DOHH2 (cell line): Measurements from ENCODE around the gene EMB.
"Not testable (repeated sequence)": the region's sequence is repeated elsewhere in the genome, so short reads cannot be mapped to it uniquely, and the experiment has no call there.

Source experiments
- H3F3A ChIP-seq: fragments of 200-600 bp; sonication (generic), shearing (Covaris generic); 2 replicates; pipeline ENCODE4 v1.6.0; 2016; ENCODE audit warnings: antibody characterized with exemption, mild to moderate bottlenecking; ENCODE audit not compliant: control insufficient read depth, insufficient read depth
- H3K27ac ChIP-seq: fragments of 200-600 bp; sonication (generic); 2 replicates; pipeline ENCODE4 v1.5.1; 2014; ENCODE audit warnings: low read depth, mild to moderate bottlenecking, low read length, moderate library complexity
- H3K27me3 ChIP-seq: fragments of 200-600 bp; sonication (generic); 2 replicates; pipeline ENCODE4 v1.6.1; 2014; ENCODE audit warnings: mild to moderate bottlenecking, low read length, mixed read lengths; ENCODE audit not compliant: control insufficient read depth
- H3K36me3 ChIP-seq: fragments of 200-600 bp; sonication (generic); 2 replicates; pipeline ENCODE4 v1.6.1; 2014; ENCODE audit warnings: mild to moderate bottlenecking, low read length, moderate library complexity, mixed read lengths; ENCODE audit not compliant: control insufficient read depth
- H3K4me1 ChIP-seq: fragments of 200-600 bp; sonication (generic); 2 replicates; pipeline ENCODE4 v1.6.1; 2014; ENCODE audit warnings: mild to moderate bottlenecking, low read length, mixed read lengths; ENCODE audit not compliant: control insufficient read depth
- H3K4me2 ChIP-seq: fragments of 200-600 bp; sonication (generic); 2 replicates; pipeline ENCODE4 v1.6.0; 2014; ENCODE audit warnings: mild to moderate bottlenecking, low read length, moderate library complexity
- H3K4me3 ChIP-seq: fragments of 200-600 bp; sonication (generic); 2 replicates; pipeline ENCODE4 v1.5.1; 2014; ENCODE audit warnings: mild to moderate bottlenecking, low read length, mixed read lengths
- H3K79me2 ChIP-seq: fragments of 200-600 bp; sonication (generic); 2 replicates; pipeline ENCODE4 v1.6.1; 2014; ENCODE audit warnings: mild to moderate bottlenecking, low read length, mixed read lengths; ENCODE audit not compliant: control insufficient read depth
- H3K9me2 ChIP-seq: fragments of 200-600 bp; sonication (generic); replicated peaks from 2 replicates; pipeline ENCODE4 v1.6.1; 2014; ENCODE audit warnings: mild to moderate bottlenecking, low read length, mixed read lengths; ENCODE audit not compliant: control insufficient read depth
- H3K9me3 ChIP-seq: fragments of 200-600 bp; sonication (generic); 2 replicates; pipeline ENCODE4 v1.6.1; 2014; ENCODE audit warnings: antibody characterized with exemption, low read length, mixed read lengths; ENCODE audit not compliant: control insufficient read depth, insufficient read depth
- H4K20me1 ChIP-seq: fragments of 200-600 bp; sonication (generic); 2 replicates; pipeline ENCODE4 v1.6.0; 2014; ENCODE audit warnings: low read depth, mild to moderate bottlenecking, antibody characterized with exemption, low read length, moderate library complexity; ENCODE audit not compliant: control insufficient read depth, insufficient read depth
- EZH2phosphoT487 ChIP-seq: fragments of 200-600 bp; sonication (generic); IDR thresholded peaks from 2 replicates; pipeline ENCODE4 v1.6.1; 2017; ENCODE audit warnings: borderline replicate concordance, mild to moderate bottlenecking, antibody characterized with exemption, low read length, moderate library complexity, mixed read lengths
- TF ChIP-seq, protein P1 (sequence below): fragments of 200-600 bp; sonication (generic); IDR thresholded peaks from one replicate; pipeline ENCODE4 v1.5.1; 2014; ENCODE audit warnings: antibody characterized with exemption, mild to moderate bottlenecking, low read depth, low read length; ENCODE audit not compliant: poor library complexity, severe bottlenecking

The EMB gene

DNA sequence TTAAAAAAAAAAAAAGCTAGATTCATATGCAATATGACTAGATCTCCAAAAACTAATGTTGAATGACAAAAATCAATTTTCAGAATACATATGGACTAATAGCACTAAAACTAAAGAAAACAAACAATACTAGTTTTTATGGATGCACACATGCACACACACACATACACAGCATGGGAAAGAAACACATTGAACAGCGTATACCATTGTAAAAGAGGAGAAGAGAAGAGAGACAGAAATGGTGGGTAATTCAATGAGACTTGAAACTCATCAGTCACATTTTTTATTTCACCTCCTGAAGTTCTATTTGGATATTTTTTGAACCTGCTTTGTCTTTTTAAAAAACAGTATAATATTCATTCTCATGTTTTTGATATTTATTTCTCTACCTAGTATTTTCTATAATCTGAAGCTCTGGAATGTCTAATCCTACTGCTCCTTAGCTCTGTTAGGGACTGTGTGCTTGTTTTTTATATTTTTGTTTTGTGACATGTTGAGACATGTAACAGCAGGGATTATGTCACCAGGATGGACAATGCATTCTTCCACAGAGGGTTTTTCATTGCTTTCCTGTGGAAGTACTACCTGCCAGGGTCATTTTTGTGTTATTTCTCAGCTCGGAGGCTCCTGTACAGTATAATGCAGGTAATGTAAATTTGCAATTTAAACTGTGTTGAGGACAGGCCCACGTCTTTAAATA lies 17.8 kb downstream of the EMB start:
- peaks cover 18% of the 10 kb centered on the region for H3F3A ChIP-seq
- H4K20me1 ChIP-seq, result not testable (repeated sequence)
- peaks cover 99% of the 10 kb centered on the region for H3K79me2 ChIP-seq

DNA sequence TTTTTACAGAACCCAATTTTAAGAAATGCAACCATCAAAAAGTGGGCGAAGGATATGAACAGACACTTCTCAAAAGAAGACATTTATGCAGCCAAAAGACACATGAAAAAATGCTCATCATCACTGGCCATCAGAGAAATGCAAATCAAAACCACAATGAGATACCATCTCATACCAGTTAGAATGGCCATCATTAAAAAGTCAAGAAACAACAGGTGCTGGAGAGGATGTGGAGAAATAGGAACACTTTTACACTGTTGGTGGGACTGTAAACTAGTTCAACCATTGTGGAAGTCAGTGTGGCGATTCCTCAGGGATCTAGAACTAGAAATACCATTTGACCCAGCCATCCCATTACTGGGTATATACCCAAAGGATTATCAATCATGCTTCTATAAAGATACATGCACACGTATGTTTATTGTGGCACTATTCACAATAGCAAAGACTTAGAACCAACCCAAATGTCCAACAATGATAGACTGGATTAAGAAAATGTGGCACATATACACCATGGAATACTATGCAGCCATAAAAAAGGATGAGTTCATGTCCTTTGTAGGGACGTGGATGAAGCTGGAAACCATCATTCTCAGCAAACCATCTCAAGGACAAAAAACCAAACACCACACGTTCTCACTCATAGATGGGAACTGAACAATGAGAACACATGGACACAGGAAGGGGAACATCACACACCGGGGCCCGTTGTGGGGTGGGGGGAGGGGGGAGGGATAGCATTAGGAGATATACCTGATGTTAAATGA lies 19.7 kb downstream of the EMB start:
- H4K20me1 ChIP-seq, H3K9me3 ChIP-seq, H3K9me2 ChIP-seq, H3K4me2 ChIP-seq, H3K27me3 ChIP-seq, H3K4me3 ChIP-seq: not testable (repeated sequence)
- Histone ChIP-seq H3K27ac (peak overlapping the region; percentile 24), H3K79me2 (peaks cover 96% of the 10 kb centered on the region), H3K36me3 (peaks cover 86% of the 10 kb centered on the region), H3F3A (peaks cover 36% of the 10 kb centered on the region), H3K4me1 (peaks cover 68% of the 10 kb centered on the region)

More for the DNA sequence above, 17.8 kb downstream of the EMB start:
- H3K9me3 ChIP-seq, H3K9me2 ChIP-seq, H3K4me3 ChIP-seq, H3K27ac ChIP-seq, H3K4me2 ChIP-seq, H3K27me3 ChIP-seq: not testable (repeated sequence)
- Histone ChIP-seq H3K36me3 (peaks cover 94% of the 10 kb centered on the region), H3K4me1 (peaks cover 56% of the 10 kb centered on the region)

DNA sequence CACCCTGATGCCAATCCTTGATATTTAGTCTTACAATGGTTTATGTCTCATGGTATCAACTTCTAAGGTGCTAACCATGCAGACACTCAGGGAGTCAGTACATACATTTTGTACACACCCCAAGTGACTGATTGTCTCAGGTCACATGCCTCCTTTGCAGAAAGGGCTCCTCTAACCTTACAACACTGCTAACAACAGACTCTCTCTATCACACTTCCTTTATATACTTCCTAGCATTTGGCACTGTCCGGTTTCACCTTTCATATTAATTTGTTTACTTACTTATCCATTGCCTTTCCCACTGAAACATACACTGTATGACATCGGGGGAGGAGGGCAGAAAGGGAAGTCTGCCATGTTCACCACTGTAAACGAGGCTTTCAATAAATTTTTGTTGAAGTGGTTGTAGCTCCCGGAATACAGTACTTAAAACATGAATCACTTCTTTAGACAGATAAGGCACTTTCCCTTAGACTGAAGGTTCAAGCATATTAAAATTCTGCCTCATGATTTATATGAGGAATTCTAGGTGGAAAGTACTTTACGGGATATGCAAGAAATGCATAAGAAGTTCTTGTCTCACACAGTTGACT lies 20.6 kb downstream of the EMB start:
- Histone ChIP-seq H4K20me1 (no peaks in the 10 kb centered on the region), H3K4me1 (peaks cover 75% of the 10 kb centered on the region), H3K36me3 (peaks cover 78% of the 10 kb centered on the region)

DNA sequence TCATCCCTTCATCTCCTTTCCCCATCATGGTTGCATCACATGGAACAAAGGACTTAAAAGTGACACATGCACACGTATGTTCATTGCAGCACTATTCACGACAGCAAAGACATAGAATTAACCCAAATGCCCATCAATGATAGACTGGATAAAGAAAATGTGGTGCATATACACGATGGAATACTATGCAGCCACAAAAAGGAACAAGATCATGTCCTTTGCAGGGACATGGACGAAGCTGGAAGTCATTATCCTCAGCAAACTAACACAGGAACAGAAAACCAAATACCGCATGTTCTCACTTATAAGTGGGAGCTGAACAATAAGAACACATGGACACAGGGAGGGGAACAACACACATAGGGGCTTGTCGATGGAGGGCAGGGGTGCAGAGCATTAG lies 21.4 kb downstream of the EMB start:
- Histone ChIP-seq H3K4me2 (peak overlapping the region; percentile 78), H3K27ac (peak overlapping the region; percentile 99), H3K36me3 (peaks cover 78% of the 10 kb centered on the region), H3K79me2 (peaks cover 88% of the 10 kb centered on the region), H3F3A (peaks cover 40% of the 10 kb centered on the region), H3K4me3 (peak overlapping the region; percentile 74), H3K4me1 (peaks cover 78% of the 10 kb centered on the region)
- H4K20me1 ChIP-seq, H3K27me3 ChIP-seq, H3K9me2 ChIP-seq, H3K9me3 ChIP-seq: not testable (repeated sequence)

More for the DNA sequence above, 20.6 kb downstream of the EMB start:
- Histone ChIP-seq H3K4me3 (no peak overlapping the region), H3F3A (peaks cover 40% of the 10 kb centered on the region), H3K27me3 (no peaks in the 10 kb centered on the region), H3K9me2 (no peaks in the 10 kb centered on the region), H3K4me2 (0 out of 2 replicates have a peak overlapping the region, but pooled peaks have one; percentile 0), H3K79me2 (peaks cover 88% of the 10 kb centered on the region), H3K27ac (peak overlapping the region; percentile 24), H3K9me3 (no peaks in the 10 kb centered on the region)
- TF ChIP-seq, protein P1, sequence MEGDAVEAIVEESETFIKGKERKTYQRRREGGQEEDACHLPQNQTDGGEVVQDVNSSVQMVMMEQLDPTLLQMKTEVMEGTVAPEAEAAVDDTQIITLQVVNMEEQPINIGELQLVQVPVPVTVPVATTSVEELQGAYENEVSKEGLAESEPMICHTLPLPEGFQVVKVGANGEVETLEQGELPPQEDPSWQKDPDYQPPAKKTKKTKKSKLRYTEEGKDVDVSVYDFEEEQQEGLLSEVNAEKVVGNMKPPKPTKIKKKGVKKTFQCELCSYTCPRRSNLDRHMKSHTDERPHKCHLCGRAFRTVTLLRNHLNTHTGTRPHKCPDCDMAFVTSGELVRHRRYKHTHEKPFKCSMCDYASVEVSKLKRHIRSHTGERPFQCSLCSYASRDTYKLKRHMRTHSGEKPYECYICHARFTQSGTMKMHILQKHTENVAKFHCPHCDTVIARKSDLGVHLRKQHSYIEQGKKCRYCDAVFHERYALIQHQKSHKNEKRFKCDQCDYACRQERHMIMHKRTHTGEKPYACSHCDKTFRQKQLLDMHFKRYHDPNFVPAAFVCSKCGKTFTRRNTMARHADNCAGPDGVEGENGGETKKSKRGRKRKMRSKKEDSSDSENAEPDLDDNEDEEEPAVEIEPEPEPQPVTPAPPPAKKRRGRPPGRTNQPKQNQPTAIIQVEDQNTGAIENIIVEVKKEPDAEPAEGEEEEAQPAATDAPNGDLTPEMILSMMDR, result no peak
- no peak for TF ChIP-seq EZH2phosphoT487

DNA sequence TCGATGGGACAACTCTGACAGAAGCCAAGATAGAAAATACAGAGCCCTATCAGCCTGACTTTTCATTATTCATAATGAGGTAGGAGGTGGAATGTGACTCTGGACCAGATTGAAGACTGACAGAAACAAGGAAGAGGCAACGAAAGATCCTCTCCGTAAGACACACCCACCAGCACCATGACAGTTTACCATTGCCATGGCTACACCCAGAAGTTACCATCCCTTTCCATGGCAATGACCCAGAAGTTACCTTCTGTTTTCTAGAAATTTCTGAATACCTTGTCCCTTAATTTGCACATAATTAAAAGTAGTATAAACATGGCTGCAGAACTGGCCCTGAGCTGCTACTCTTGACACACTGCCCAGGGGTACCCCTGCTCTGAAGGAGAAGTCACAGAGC lies 24.5 kb downstream of the EMB start:
- H3K9me3 ChIP-seq, H3K27me3 ChIP-seq, H3K9me2 ChIP-seq, H4K20me1 ChIP-seq: not testable (repeated sequence)
- Histone ChIP-seq H3K4me3 (peak overlapping the region; percentile 74), H3K4me1 (peaks cover 92% of the 10 kb centered on the region), H3F3A (peaks cover 33% of the 10 kb centered on the region), H3K79me2 (peaks cover 88% of the 10 kb centered on the region), H3K36me3 (peaks cover 80% of the 10 kb centered on the region), H3K27ac (peak overlapping the region; percentile 99), H3K4me2 (peak overlapping the region; percentile 78)
